Measurements from ENCODE around the gene SHC4. TPM values are rescaled to one million over a fixed set of nuclear protein-coding genes. Genes with fewer than 3 reads are reported as not detected.
A peak's percentile ranks its signal among the peaks of the same experiment; 100 is the strongest.

Gene SHC4
- total and polyA plus RNA-seq, 9 of the 15 experiments (the other 6 are each of a cell fraction or from before 2014, with no cell fraction given): 0.43 to 1.2 (median 0.67) TPM

DNA sequence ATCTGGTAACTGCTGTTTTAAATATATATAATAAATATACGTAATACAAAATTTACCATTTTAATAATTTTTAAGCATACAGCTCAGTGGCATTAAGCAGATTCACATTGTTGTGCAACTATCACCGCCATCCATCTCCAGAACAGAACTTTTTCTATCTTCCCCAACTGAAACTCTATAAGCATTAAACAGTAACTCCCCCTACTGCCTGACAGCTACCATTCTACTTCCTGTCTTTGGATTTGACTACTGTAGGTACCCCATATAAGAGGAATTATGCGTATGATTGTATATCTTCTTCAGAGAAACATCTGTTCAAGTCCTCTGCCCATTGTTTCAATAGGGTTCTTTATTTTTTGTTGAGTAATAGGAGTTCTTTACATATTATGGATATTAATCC is 49.0 kb downstream of the SHC4 start:
- DNase-seq (ENCODE audit: extremely low read depth in 1 of 4, low spot score in 3 of 4): no peak
- no peak overlapping the region for H3K27ac ChIP-seq (ENCODE audit: extremely low read depth, low read depth, low read length)
- H3K4me2 ChIP-seq (ENCODE audit: insufficient read depth, low read length): no peak overlapping the region
- intact Hi-C loops (cut with micrococcal nuclease) (loop anchor here (1.0 kb wide), 1 partner anchor 53 kb away; no protein-coding TSS in a partner anchor), in situ Hi-C loops (cut with MboI) (no loop called here)
- H3K4me3 ChIP-seq: no peak overlapping the region
- no peaks in the 10 kb centered on the region for H3K36me3 ChIP-seq (ENCODE audit: control insufficient read depth, insufficient read depth, low read length)
- H3K9me3 ChIP-seq (replicated peaks; ENCODE audit: control insufficient read depth, insufficient read depth, low read depth, low read length): no peaks in the 10 kb centered on the region
- H2AFZ ChIP-seq (ENCODE audit: low read depth, low read length): no peak overlapping the region
- 71% methylated on average over 3 of the region's 3 CpGs for WGBS (ENCODE audit: insufficient coverage, low coverage, missing lambda C conversion rate)
- ATAC-seq: peak; percentile 67
- no peak for FAIRE-seq
- H3K9ac ChIP-seq (ENCODE audit: insufficient read depth in 1 of 2, low read depth in 2 of 2, low read length in 2 of 2): no peak overlapping the region
- no peaks in the 10 kb centered on the region for H4K20me1 ChIP-seq (replicated peaks; ENCODE audit: control insufficient read depth, insufficient read depth, low read length)
- H3K9me1 ChIP-seq (ENCODE audit: control insufficient read depth, insufficient read depth, low read length): no peaks in the 10 kb centered on the region
- H3K79me2 ChIP-seq (ENCODE audit: control insufficient read depth, insufficient read depth, low read length): no peaks in the 10 kb centered on the region
- no TSS peak for BruUV-seq (replicated peaks)
- ChIA-PET CTCF (ENCODE audit: low intra/inter-chr PET ratio) (no interaction called here), POLR2A (no interaction called here)
- no peaks in the 10 kb centered on the region for H3K27me3 ChIP-seq (ENCODE audit: control insufficient read depth in 2 of 2, insufficient read depth in 2 of 2, low read length in 2 of 2)
- H3K4me1 ChIP-seq (replicated peaks in 1 of 2; ENCODE audit: control insufficient read depth in 2 of 2, insufficient read depth in 2 of 2, low read length in 2 of 2): peaks cover 5 to 9% of the 10 kb centered on the region in 2 experiments; a peak in 2 of 5 replicates
- TF ChIP-seq, protein P1, sequence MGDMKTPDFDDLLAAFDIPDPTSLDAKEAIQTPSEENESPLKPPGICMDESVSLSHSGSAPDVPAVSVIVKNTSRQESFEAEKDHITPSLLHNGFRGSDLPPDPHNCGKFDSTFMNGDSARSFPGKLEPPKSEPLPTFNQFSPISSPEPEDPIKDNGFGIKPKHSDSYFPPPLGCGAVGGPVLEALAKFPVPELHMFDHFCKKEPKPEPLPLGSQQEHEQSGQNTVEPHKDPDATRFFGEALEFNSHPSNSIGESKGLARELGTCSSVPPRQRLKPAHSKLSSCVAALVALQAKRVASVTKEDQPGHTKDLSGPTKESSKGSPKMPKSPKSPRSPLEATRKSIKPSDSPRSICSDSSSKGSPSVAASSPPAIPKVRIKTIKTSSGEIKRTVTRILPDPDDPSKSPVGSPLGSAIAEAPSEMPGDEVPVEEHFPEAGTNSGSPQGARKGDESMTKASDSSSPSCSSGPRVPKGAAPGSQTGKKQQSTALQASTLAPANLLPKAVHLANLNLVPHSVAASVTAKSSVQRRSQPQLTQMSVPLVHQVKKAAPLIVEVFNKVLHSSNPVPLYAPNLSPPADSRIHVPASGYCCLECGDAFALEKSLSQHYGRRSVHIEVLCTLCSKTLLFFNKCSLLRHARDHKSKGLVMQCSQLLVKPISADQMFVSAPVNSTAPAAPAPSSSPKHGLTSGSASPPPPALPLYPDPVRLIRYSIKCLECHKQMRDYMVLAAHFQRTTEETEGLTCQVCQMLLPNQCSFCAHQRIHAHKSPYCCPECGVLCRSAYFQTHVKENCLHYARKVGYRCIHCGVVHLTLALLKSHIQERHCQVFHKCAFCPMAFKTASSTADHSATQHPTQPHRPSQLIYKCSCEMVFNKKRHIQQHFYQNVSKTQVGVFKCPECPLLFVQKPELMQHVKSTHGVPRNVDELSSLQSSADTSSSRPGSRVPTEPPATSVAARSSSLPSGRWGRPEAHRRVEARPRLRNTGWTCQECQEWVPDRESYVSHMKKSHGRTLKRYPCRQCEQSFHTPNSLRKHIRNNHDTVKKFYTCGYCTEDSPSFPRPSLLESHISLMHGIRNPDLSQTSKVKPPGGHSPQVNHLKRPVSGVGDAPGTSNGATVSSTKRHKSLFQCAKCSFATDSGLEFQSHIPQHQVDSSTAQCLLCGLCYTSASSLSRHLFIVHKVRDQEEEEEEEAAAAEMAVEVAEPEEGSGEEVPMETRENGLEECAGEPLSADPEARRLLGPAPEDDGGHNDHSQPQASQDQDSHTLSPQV (IDR thresholded peaks at IDR 0.05): no peak
- TF ChIP-seq NR2F6 (CRISPR knock-in tag; IDR thresholded peaks at IDR 0.05) (no peak), OTX1 (CRISPR knock-in tag; IDR thresholded peaks at IDR 0.05) (no peak), SIN3B (IDR thresholded peaks at IDR 0.05; ENCODE audit: low read depth) (no peak), ATF1 (CRISPR knock-in tag; IDR thresholded peaks at IDR 0.05) (no peak), ATF1 (tag; IDR thresholded peaks at IDR 0.05) (no peak), BRCA1 (IDR thresholded peaks at IDR 0.05) (no peak), BRCA1 (CRISPR knock-in tag; IDR thresholded peaks at IDR 0.05) (no peak), ZNF3 (CRISPR knock-in tag; IDR thresholded peaks at IDR 0.05) (no peak), IFI16 (CRISPR knock-in tag; IDR thresholded peaks at IDR 0.05) (no peak), CEBPB (tag; IDR thresholded peaks at IDR 0.05) (peak; percentile 49; the same call in 1 of the 2 replicates), GABPA (tag; conservative IDR thresholded peaks at IDR 0.05; ENCODE audit: low read depth) (peak; percentile 27; the same call in 1 of the 2 replicates), SAP30 (IDR thresholded peaks at IDR 0.05; ENCODE audit: borderline replicate concordance, insufficient read depth, low read depth, low read length, poor library complexity, severe bottlenecking) (no peak)
- TF ChIP-seq, protein P2, sequence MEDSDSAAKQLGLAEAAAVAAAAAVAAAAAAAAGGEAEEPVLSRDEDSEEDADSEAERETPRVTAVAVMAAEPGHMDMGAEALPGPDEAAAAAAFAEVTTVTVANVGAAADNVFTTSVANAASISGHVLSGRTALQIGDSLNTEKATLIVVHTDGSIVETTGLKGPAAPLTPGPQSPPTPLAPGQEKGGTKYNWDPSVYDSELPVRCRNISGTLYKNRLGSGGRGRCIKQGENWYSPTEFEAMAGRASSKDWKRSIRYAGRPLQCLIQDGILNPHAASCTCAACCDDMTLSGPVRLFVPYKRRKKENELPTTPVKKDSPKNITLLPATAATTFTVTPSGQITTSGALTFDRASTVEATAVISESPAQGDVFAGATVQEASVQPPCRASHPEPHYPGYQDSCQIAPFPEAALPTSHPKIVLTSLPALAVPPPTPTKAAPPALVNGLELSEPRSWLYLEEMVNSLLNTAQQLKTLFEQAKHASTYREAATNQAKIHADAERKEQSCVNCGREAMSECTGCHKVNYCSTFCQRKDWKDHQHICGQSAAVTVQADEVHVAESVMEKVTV (CRISPR knock-in tag; IDR thresholded peaks at IDR 0.05): 0 out of 2 replicates have a peak, but pooled peaks have one; percentile 6
- TF ChIP-seq, protein P3, sequence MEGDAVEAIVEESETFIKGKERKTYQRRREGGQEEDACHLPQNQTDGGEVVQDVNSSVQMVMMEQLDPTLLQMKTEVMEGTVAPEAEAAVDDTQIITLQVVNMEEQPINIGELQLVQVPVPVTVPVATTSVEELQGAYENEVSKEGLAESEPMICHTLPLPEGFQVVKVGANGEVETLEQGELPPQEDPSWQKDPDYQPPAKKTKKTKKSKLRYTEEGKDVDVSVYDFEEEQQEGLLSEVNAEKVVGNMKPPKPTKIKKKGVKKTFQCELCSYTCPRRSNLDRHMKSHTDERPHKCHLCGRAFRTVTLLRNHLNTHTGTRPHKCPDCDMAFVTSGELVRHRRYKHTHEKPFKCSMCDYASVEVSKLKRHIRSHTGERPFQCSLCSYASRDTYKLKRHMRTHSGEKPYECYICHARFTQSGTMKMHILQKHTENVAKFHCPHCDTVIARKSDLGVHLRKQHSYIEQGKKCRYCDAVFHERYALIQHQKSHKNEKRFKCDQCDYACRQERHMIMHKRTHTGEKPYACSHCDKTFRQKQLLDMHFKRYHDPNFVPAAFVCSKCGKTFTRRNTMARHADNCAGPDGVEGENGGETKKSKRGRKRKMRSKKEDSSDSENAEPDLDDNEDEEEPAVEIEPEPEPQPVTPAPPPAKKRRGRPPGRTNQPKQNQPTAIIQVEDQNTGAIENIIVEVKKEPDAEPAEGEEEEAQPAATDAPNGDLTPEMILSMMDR (IDR thresholded peaks at IDR 0.05 in 2 of 3, conservative IDR thresholded peaks at IDR 0.05 in 1 of 3; ENCODE audit: insufficient read depth in 2 of 3, low read depth in 1 of 3, low read length in 3 of 3): peak in 1 of 3 experiments; percentile 36; a peak in 2 of 6 replicates

Data from K562 (cell line).